GM10266 (cell line): ENCODE results near the gene ZFYVE26.

Experiments
- DNase-seq: peaks from one replicate; pipeline ENCODE4 v3.0.0; 2012; ENCODE audit errors: extremely low spot score
- CTCF ChIP-seq: IDR thresholded peaks from 2 replicates; pipeline ENCODE4 v1.5.1; 2012; ENCODE audit warnings: mild to moderate bottlenecking, low read depth; ENCODE audit not compliant: control insufficient read depth, insufficient read depth; ENCODE audit errors: missing control alignments

ZFYVE26 gene

GRCh38 chr14:67814821-67815220 lies 1.6 kb downstream of the ZFYVE26 start:
- no peak for DNase-seq

GRCh38 chr14:67806246-67806645 lies 10.1 kb downstream of the ZFYVE26 start:
- TF ChIP-seq CTCF = no peak
- no peak for DNase-seq

More at GRCh38 chr14:67814821-67815220, 1.6 kb downstream of the ZFYVE26 start:
- no peak for TF ChIP-seq CTCF

GRCh38 chr14:67800743-67801142 lies 15.6 kb downstream of the ZFYVE26 start:
- DNase-seq = no peak
- TF ChIP-seq CTCF = no peak

GRCh38 chr14:67798731-67799130 lies 17.7 kb downstream of the ZFYVE26 start:
- no peak for DNase-seq
- no peak for TF ChIP-seq CTCF

- DNase-seq = no peak
- TF ChIP-seq CTCF = no peak
Measured at GRCh38 chr14:67787673-67788072, 28.7 kb downstream of the ZFYVE26 start.

GRCh38 chr14:67785270-67786109 lies 30.9 kb downstream of the ZFYVE26 start:
- no peak for TF ChIP-seq CTCF
- DNase-seq = no peak

- no peak for DNase-seq
- TF ChIP-seq CTCF = no peak
Measured at GRCh38 chr14:67784244-67784823, 32.1 kb downstream of the ZFYVE26 start.
